Lower leg skin (tissue), 3 donors: Measurements from ENCODE around the gene TP63.

Source experiments
- POLR2A ChIP-seq, 2 donors: fragments of 450-650 bp; IDR thresholded peaks; one replicate each; pipeline ENCODE4 v1.6.1; 2016 to 2017; ENCODE audit warnings: antibody characterized with exemption in 2 of 2, mild to moderate bottlenecking in 1 of 2, moderate library complexity in 1 of 2
- TF ChIP-seq, protein P1 (sequence below), 3 donors: fragments of 450-650 bp; IDR thresholded peaks; one replicate each; pipeline ENCODE4 v1.5.1; 2016; ENCODE audit warnings: antibody characterized with exemption in 3 of 3, mild to moderate bottlenecking in 3 of 3, moderate library complexity in 2 of 3

DNA sequence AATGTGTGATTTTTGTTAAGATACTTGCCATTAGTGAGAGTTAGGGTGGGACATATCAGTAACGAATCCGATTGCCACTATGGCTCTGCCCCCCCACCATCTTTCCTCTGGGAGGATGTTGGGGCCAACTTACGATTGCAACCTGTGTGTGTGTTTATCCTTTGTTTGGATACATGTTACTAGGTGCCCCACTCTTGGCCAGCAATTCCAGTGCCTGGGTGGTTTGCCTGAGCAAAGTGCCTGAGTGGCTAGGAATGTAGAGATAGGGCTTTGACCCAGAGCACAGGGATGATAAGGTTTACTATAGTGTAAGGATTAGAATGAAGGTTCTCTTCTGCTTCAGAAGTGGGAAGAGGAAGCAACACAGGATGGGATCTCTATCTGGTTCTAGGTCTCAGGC is 231.8 kb downstream of the TP63 start:
- TF ChIP-seq, protein P1, sequence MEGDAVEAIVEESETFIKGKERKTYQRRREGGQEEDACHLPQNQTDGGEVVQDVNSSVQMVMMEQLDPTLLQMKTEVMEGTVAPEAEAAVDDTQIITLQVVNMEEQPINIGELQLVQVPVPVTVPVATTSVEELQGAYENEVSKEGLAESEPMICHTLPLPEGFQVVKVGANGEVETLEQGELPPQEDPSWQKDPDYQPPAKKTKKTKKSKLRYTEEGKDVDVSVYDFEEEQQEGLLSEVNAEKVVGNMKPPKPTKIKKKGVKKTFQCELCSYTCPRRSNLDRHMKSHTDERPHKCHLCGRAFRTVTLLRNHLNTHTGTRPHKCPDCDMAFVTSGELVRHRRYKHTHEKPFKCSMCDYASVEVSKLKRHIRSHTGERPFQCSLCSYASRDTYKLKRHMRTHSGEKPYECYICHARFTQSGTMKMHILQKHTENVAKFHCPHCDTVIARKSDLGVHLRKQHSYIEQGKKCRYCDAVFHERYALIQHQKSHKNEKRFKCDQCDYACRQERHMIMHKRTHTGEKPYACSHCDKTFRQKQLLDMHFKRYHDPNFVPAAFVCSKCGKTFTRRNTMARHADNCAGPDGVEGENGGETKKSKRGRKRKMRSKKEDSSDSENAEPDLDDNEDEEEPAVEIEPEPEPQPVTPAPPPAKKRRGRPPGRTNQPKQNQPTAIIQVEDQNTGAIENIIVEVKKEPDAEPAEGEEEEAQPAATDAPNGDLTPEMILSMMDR (IDR thresholded peaks at IDR 0.05) = no peak
- TF ChIP-seq POLR2A (IDR thresholded peaks at IDR 0.05) = no peak
